H1 (cell line): Measurements from ENCODE around the gene FAT1. TPM values are rescaled to one million over a fixed set of nuclear protein-coding genes. Genes with fewer than 3 reads are reported as not detected.

Source experiments
- CTCF ChIA-PET: fragments of 300-600 bp; sonication (Branson Sonifier 250); formaldehyde crosslinking; loops from one replicate; lab custom pipeline; 2021; ENCODE audit not compliant: partially characterized antibody; lab: Charles Lee
- POLR2A ChIA-PET: fragments of 300-600 bp; sonication (Branson Sonifier 250); formaldehyde crosslinking; loops from one replicate; lab custom pipeline; 2021; ENCODE audit warnings: inconsistent platforms; ENCODE audit not compliant: partially characterized antibody; lab: Charles Lee
- DNase-seq, 2 experiments: peaks; one replicate each; pipeline versions ENCODE4 v3.0.0 to v3.0.0-alpha.2; 2010 to 2022; ENCODE audit warnings: low spot score in 2 of 2, low read depth in 1 of 2, mixed read lengths in 1 of 2
- FAIRE-seq: peaks from 2 replicates; lab custom pipeline; 2011; peaks lifted over from hg19 to GRCh38; lab: Jason Lieb, UNC
- H2AFZ ChIP-seq: 2 replicates; pipeline ENCODE4 v1.8.1; 2012; ENCODE audit warnings: low read length, inconsistent platforms
- H2AK5ac ChIP-seq: 2 replicates; pipeline ENCODE4 v1.6.1; 2013; ENCODE audit warnings: low read depth, low read length
- H2BK120ac ChIP-seq: replicated peaks from 2 replicates; pipeline ENCODE3; 2013; ENCODE audit warnings: low read depth, low read length, inconsistent platforms
- H2BK12ac ChIP-seq: 2 replicates; pipeline ENCODE4 v1.6.1; 2013; ENCODE audit warnings: low read depth, low read length
- H2BK15ac ChIP-seq: 2 replicates; pipeline ENCODE4 v1.6.1; 2013; ENCODE audit warnings: low read length
- H2BK20ac ChIP-seq: 2 replicates; pipeline ENCODE4 v1.6.1; 2013; ENCODE audit warnings: low read length
- H2BK5ac ChIP-seq: 2 replicates; pipeline ENCODE4 v1.6.1; 2013; ENCODE audit warnings: low read depth, low read length
- H3K14ac ChIP-seq: 2 replicates; pipeline ENCODE4 v1.6.1; 2013; ENCODE audit warnings: inconsistent platforms; ENCODE audit not compliant: insufficient read length
- H3K18ac ChIP-seq: 2 replicates; pipeline ENCODE4 v1.6.1; 2013; ENCODE audit warnings: low read length; ENCODE audit errors: extremely low read depth
- H3K23ac ChIP-seq: 2 replicates; pipeline ENCODE4 v1.6.1; 2013; ENCODE audit warnings: inconsistent platforms; ENCODE audit not compliant: insufficient read length
- H3K23me2 ChIP-seq: 2 replicates; pipeline ENCODE4 v1.6.1; 2013; ENCODE audit warnings: low read depth, low read length
- H3K27ac ChIP-seq: 2 replicates; pipeline ENCODE4 v1.6.1; 2011; ENCODE audit warnings: low read depth, low read length, inconsistent platforms
- H3K27me3 ChIP-seq, 4 experiments: replicated peaks in 1 of 4; 1 replicate in 1 of 4; 2 replicates in 3 of 4; pipeline versions ENCODE4 v1.6.1 to v1.8.1; 2011 to 2013; ENCODE audit warnings: low read length in 3 of 4, mild to moderate bottlenecking in 3 of 4, inconsistent platforms in 2 of 4, mixed read lengths in 2 of 4, moderate library complexity in 1 of 4; ENCODE audit not compliant: control insufficient read depth in 3 of 4, insufficient read depth in 3 of 4; ENCODE audit errors: extremely low read depth in 1 of 4
- H3K36me3 ChIP-seq, 4 experiments: 2 replicates each; pipeline versions ENCODE4 v1.6.1 to v1.8.1; 2011 to 2013; ENCODE audit warnings: mild to moderate bottlenecking in 4 of 4, low read length in 3 of 4, moderate library complexity in 2 of 4, control low read depth in 1 of 4, inconsistent platforms in 1 of 4; ENCODE audit not compliant: insufficient read depth in 4 of 4, control insufficient read depth in 2 of 4
- H3K4ac ChIP-seq: replicated peaks from 2 replicates; pipeline ENCODE3; 2013; ENCODE audit warnings: low read length, low read depth, mixed read lengths, inconsistent platforms; ENCODE audit not compliant: insufficient read length
- H3K4me1 ChIP-seq, 4 experiments: replicated peaks in 1 of 4; 1 replicate in 1 of 4; 2 replicates in 3 of 4; pipeline versions ENCODE4 v1.6.1 to v1.8.1; 2011 to 2013; ENCODE audit warnings: low read length in 3 of 4, inconsistent platforms in 2 of 4, mixed read lengths in 1 of 4; ENCODE audit not compliant: insufficient read depth in 4 of 4, control insufficient read depth in 3 of 4
- H3K4me2 ChIP-seq, 2 experiments: 2 replicates each; pipeline versions ENCODE4 v1.6.1 to v1.8.1; 2011 to 2013; ENCODE audit warnings: low read depth in 2 of 2, low read length in 2 of 2, control low read depth in 1 of 2, inconsistent platforms in 1 of 2, mild to moderate bottlenecking in 1 of 2; ENCODE audit not compliant: insufficient read depth in 1 of 2
- H3K4me3 ChIP-seq, 4 experiments: fragments of 200-600, 300-600 bp in 1 of 4; sonication (generic), shearing (Covaris generic), sonication (Bioruptor Twin) in 1 of 4; 2 replicates each; pipeline versions ENCODE4 v1.5.1 to v1.8.1; 2011 to 2016; ENCODE audit warnings: low read length in 4 of 4, low read depth in 3 of 4, control low read depth in 2 of 4, inconsistent platforms in 2 of 4, mild to moderate bottlenecking in 2 of 4, mixed read lengths in 1 of 4, moderate library complexity in 1 of 4; ENCODE audit not compliant: insufficient read depth in 2 of 4; ENCODE audit errors: extremely low read depth in 1 of 4
- H3K56ac ChIP-seq: replicated peaks from 2 replicates; pipeline ENCODE3; 2013; ENCODE audit warnings: low read depth, mild to moderate bottlenecking, mixed read lengths, low read length, inconsistent platforms; ENCODE audit not compliant: insufficient read length
- H3K79me1 ChIP-seq: 2 replicates; pipeline ENCODE4 v1.6.1; 2013; ENCODE audit warnings: low read depth, low read length, control low read depth
- H3K79me2 ChIP-seq, 2 experiments: 2 replicates each; pipeline versions ENCODE4 v1.6.1 to v1.8.1; 2012 to 2013; ENCODE audit warnings: low read length in 2 of 2, mild to moderate bottlenecking in 2 of 2, inconsistent platforms in 1 of 2; ENCODE audit not compliant: insufficient read depth in 2 of 2, control insufficient read depth in 1 of 2
- H3K9ac ChIP-seq, 4 experiments: replicated peaks in 1 of 4; 1 replicate in 1 of 4; 2 replicates in 3 of 4; pipeline versions ENCODE4 v1.6.1 to v1.8.1; 2011 to 2013; ENCODE audit warnings: low read depth in 3 of 4, low read length in 3 of 4, control low read depth in 2 of 4, mild to moderate bottlenecking in 2 of 4, moderate library complexity in 2 of 4, inconsistent platforms in 1 of 4; ENCODE audit errors: extremely low read depth in 1 of 4
- H3K9me3 ChIP-seq, 2 experiments: 2 replicates each; pipeline versions ENCODE4 v1.6.1 to v1.8.1; 2012 to 2013; ENCODE audit warnings: mild to moderate bottlenecking in 2 of 2, moderate library complexity in 2 of 2, control low read depth in 1 of 2, inconsistent platforms in 1 of 2, low read depth in 1 of 2, low read length in 1 of 2, mixed read lengths in 1 of 2; ENCODE audit not compliant: insufficient read depth in 2 of 2
- H4K20me1 ChIP-seq, 2 experiments: replicated peaks in 1 of 2; 2 replicates each; pipeline versions ENCODE3 to v1.8.1; 2011 to 2013; ENCODE audit warnings: inconsistent platforms in 2 of 2, low read length in 2 of 2, mild to moderate bottlenecking in 1 of 2; ENCODE audit not compliant: insufficient read depth in 2 of 2, control insufficient read depth in 1 of 2
- H4K5ac ChIP-seq: 2 replicates; pipeline ENCODE4 v1.6.1; 2013; ENCODE audit warnings: low read length, low read depth, mixed read lengths, inconsistent platforms; ENCODE audit not compliant: insufficient read length
- H4K8ac ChIP-seq: 2 replicates; pipeline ENCODE4 v1.8.0; 2013; ENCODE audit warnings: mild to moderate bottlenecking, moderate library complexity, low read length, inconsistent platforms; ENCODE audit not compliant: insufficient read depth; ENCODE audit errors: extremely low read depth
- H4K91ac ChIP-seq: replicated peaks from 2 replicates; pipeline ENCODE3; 2013; ENCODE audit warnings: low read length, mixed read lengths, inconsistent platforms; ENCODE audit not compliant: insufficient read length
- FOSL1 ChIP-seq: IDR thresholded peaks from 2 replicates; pipeline ENCODE4 v1.6.1; 2011; ENCODE audit warnings: mild to moderate bottlenecking, low read depth, low read length, moderate library complexity; ENCODE audit not compliant: insufficient read depth
- MAX ChIP-seq: IDR thresholded peaks from 2 replicates; pipeline ENCODE4 v1.6.1; 2012; ENCODE audit warnings: inconsistent platforms
- NRF1 ChIP-seq: IDR thresholded peaks from 2 replicates; pipeline ENCODE4 v1.6.1; 2011; ENCODE audit warnings: mild to moderate bottlenecking, low read depth, low read length, improper control_type of control experiment
- POLR2A ChIP-seq, 2 experiments: IDR thresholded peaks; 1 replicate in 1 of 2; 2 replicates in 1 of 2; pipeline ENCODE4 v1.6.1; 2011; ENCODE audit warnings: low read depth in 2 of 2, low read length in 2 of 2, mild to moderate bottlenecking in 2 of 2; ENCODE audit errors: control extremely low read depth in 1 of 2
- RAD21 ChIP-seq, 2 experiments: IDR thresholded peaks in 1 of 2; conservative IDR thresholded peaks in 1 of 2; 2 replicates each; pipeline ENCODE4 v1.6.1; 2011; ENCODE audit warnings: low read depth in 2 of 2, low read length in 2 of 2, improper control_type of control experiment in 1 of 2, inconsistent platforms in 1 of 2, mild to moderate bottlenecking in 1 of 2, moderate library complexity in 1 of 2
- RBBP5 ChIP-seq: IDR thresholded peaks from 2 replicates; pipeline ENCODE4 v1.7.1; 2012; ENCODE audit warnings: low read depth, mild to moderate bottlenecking, inconsistent platforms, low read length, moderate library complexity, borderline replicate concordance
- SAP30 ChIP-seq: fragments of 300-600 bp; sonication (generic); IDR thresholded peaks from 2 replicates; pipeline ENCODE4 v1.7.1; 2012; ENCODE audit warnings: low read length, moderate library complexity, mild to moderate bottlenecking, inconsistent platforms; ENCODE audit not compliant: insufficient read depth, insufficient replicate concordance
- SP4 ChIP-seq: IDR thresholded peaks from 2 replicates; pipeline ENCODE4 v1.6.1; 2012; ENCODE audit warnings: low read length, inconsistent platforms
- YY1 ChIP-seq: IDR thresholded peaks from 2 replicates; pipeline ENCODE4 v1.6.1; 2011; ENCODE audit warnings: low read depth, mild to moderate bottlenecking, low read length
- WGBS, 2 experiments: shearing (Covaris generic) in 1 of 2; methylation state at CpG; one replicate each; pipeline versions ENCODE4 v1.1.6 to v1.1.7; 2013 to 2015; ENCODE audit warnings: low lambda C conversion rate in 2 of 2, mixed read lengths in 2 of 2, inconsistent platforms in 1 of 2, low coverage in 1 of 2, missing lambda C conversion rate in 1 of 2; ENCODE audit not compliant: insufficient replicate concordance in 2 of 2, insufficient coverage in 1 of 2, insufficient read length in 1 of 2; ENCODE audit errors: extremely low coverage in 1 of 2, missing lambda C conversion rate in 1 of 2; 5-methylcytosine and 5-hydroxymethylcytosine counted together
- polyA plus RNA-seq, 7 experiments: library from polyadenylated mRNA; depleted of rRNA in 3 of 7; stranded (reverse) in 5 of 7; unstranded in 2 of 7; fragments of >200 nt in 5 of 7; fragments of 200-250 nt in 2 of 7; gene quantifications; 1 replicate in 5 of 7; 2 replicates in 1 of 7; 4 replicates in 1 of 7; pipeline versions ENCODE4 v1.2.1 to v1.2.3, GENCODE V29; 2011 to 2013; ENCODE audit warnings: missing spikeins in 2 of 7, mixed read lengths in 2 of 7
- total RNA-seq: library from RNA; stranded (reverse); fragmentation: NEBNext Ultra II Directional; extraction: Animal tissue kit (Norgen Biotek cat#: 25700); gene quantifications from 2 replicates; pipeline ENCODE4 v1.2.1, GENCODE V29; 2021

The FAT1 gene
- total and polyA plus RNA-seq, 2 of the 8 experiments (the other 6 are each of a cell fraction or from before 2014, with no cell fraction given): 94.4 to 137 TPM

GRCh38 chr4:186725469-186726425 is 2.1 kb upstream of the FAT1 start:
- Histone ChIP-seq H4K91ac (peak overlapping the region; percentile 79), H3K27me3 (peaks cover 0 to 8% (median 0%) of the 10 kb centered on the region in 4 experiments; a peak in 3 of 7 replicates), H3K9me3 (no peaks in the 10 kb centered on the region), H2BK20ac (peak overlapping the region; percentile 75; the same call in 1 of the 2 replicates), H3K9ac (peak overlapping the region in 3 of 4 experiments; percentile 11 to 61 (median 54); a peak in 5 of 7 replicates), H3K79me1 (no peaks in the 10 kb centered on the region), H4K20me1 (peaks cover 4 to 6% of the 10 kb centered on the region in 2 experiments), H3K4me1 (peaks cover 2 to 10% (median 4%) of the 10 kb centered on the region in 4 experiments; a peak in 4 of 7 replicates), H2AFZ (peak overlapping the region; percentile 73), H3K23ac (no peak overlapping the region), H3K4me2 (peak overlapping the region; percentile 93 to 97), H2BK5ac (peak overlapping the region; percentile 69; the same call in 1 of the 2 replicates), H3K4ac (peak overlapping the region; percentile 14), H2BK120ac (peak overlapping the region; percentile 73), H3K23me2 (peaks cover 11% of the 10 kb centered on the region), H2BK12ac (peak overlapping the region; percentile 42; the same call in 1 of the 2 replicates), H2AK5ac (no peak overlapping the region), H3K18ac (peak overlapping the region; percentile 97), H3K56ac (peak overlapping the region; percentile 5), H3K36me3 (peaks cover 0 to 4% (median 0%) of the 10 kb centered on the region in 4 experiments; a peak in 1 of 8 replicates), H3K27ac (peak overlapping the region; percentile 20; the same call in 1 of the 2 replicates), H4K5ac (no peak overlapping the region), H3K79me2 (peaks cover 5 to 23% of the 10 kb centered on the region in 2 experiments), H3K4me3 (peak overlapping the region; percentile 75 to 99 (median 96)), H2BK15ac (no peak overlapping the region), H4K8ac (peak overlapping the region; percentile 62), H3K14ac (no peak overlapping the region)
- no peak for FAIRE-seq
- POLR2A ChIA-PET: interaction anchor here (0.5 to 1.7 kb wide), 2 partner anchors 37 to 461 kb away, joined by 3 to 4 read pairs; no protein-coding TSS in a partner anchor
- peak in 1 of 2 experiments; percentile 78 for DNase-seq
- CTCF ChIA-PET: interaction anchor here (0.8 to 1.5 kb wide), 6 partner anchors 12 to 222 kb away, joined by 3 to 8 read pairs (median 4); no protein-coding TSS in a partner anchor
- WGBS, 2 experiments: 2% methylated on average over 54 of the region's 54 CpGs; no CpG with 5 or more reads in 1 of the 2 experiments
- TF ChIP-seq RAD21 (IDR thresholded peaks at IDR 0.05 in 1 of 2, conservative IDR thresholded peaks at IDR 0.05 in 1 of 2; ENCODE audit: low read depth in 2 of 2, low read length in 2 of 2): peak; percentile 71 to 81
- TF ChIP-seq POLR2A (IDR thresholded peaks at IDR 0.05; ENCODE audit: control extremely low read depth in 1 of 2, low read depth in 2 of 2, low read length in 2 of 2): peak in 1 of 2 experiments; percentile 29; a peak in 1 of 3 replicates
- 0 out of 2 replicates have a peak, but pooled peaks have one; percentile 12 for TF ChIP-seq YY1
- TF ChIP-seq SP4: no peak
- no peak for TF ChIP-seq SAP30
- TF ChIP-seq NRF1: no peak
- TF ChIP-seq FOSL1: no peak
- TF ChIP-seq MAX: no peak
- no peak for TF ChIP-seq RBBP5
